ENCODE data around the gene FCER1G.

FCER1G gene

DNA sequence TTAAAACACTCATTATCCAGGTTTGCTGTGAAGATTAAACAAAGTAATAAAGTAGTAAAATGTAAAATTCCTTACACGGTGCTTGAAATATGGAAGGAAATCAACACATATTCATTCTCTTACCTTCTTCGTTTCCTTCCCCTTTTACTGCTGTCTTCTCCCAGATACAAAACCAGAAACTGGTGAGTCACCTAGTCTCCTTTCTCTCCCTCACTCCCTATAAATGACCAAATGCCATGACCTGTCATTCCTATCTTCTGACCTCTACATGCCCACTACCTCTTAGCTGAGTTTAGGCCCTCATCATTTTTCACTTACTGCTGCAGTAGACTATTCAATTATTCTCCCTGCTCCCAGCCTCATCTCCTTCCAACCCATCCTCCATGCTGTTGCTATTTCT, 27.2 kb downstream of the FCER1G start:
- TF ChIP-seq POLR2AphosphoS5 (IDR thresholded peaks at IDR 0.05; ENCODE audit: low read depth, low read length), result no peak
- TF ChIP-seq SIN3A (IDR thresholded peaks at IDR 0.05; ENCODE audit: borderline replicate concordance, insufficient read depth, low read length), result no peak
- no peak for TF ChIP-seq TAF1 (IDR thresholded peaks at IDR 0.05; ENCODE audit: borderline replicate concordance, insufficient read depth, low read length)
- no peak for TF ChIP-seq FOXP2 (optimal IDR thresholded peaks at IDR 0.05; ENCODE audit: borderline replicate concordance, extremely low read depth, extremely low read length, insufficient read depth)
- TF ChIP-seq, protein P1, sequence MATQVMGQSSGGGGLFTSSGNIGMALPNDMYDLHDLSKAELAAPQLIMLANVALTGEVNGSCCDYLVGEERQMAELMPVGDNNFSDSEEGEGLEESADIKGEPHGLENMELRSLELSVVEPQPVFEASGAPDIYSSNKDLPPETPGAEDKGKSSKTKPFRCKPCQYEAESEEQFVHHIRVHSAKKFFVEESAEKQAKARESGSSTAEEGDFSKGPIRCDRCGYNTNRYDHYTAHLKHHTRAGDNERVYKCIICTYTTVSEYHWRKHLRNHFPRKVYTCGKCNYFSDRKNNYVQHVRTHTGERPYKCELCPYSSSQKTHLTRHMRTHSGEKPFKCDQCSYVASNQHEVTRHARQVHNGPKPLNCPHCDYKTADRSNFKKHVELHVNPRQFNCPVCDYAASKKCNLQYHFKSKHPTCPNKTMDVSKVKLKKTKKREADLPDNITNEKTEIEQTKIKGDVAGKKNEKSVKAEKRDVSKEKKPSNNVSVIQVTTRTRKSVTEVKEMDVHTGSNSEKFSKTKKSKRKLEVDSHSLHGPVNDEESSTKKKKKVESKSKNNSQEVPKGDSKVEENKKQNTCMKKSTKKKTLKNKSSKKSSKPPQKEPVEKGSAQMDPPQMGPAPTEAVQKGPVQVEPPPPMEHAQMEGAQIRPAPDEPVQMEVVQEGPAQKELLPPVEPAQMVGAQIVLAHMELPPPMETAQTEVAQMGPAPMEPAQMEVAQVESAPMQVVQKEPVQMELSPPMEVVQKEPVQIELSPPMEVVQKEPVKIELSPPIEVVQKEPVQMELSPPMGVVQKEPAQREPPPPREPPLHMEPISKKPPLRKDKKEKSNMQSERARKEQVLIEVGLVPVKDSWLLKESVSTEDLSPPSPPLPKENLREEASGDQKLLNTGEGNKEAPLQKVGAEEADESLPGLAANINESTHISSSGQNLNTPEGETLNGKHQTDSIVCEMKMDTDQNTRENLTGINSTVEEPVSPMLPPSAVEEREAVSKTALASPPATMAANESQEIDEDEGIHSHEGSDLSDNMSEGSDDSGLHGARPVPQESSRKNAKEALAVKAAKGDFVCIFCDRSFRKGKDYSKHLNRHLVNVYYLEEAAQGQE (IDR thresholded peaks at IDR 0.05; ENCODE audit: insufficient read depth in 1 of 2, low read depth in 2 of 2, low read length in 2 of 2), result no peak

DNA sequence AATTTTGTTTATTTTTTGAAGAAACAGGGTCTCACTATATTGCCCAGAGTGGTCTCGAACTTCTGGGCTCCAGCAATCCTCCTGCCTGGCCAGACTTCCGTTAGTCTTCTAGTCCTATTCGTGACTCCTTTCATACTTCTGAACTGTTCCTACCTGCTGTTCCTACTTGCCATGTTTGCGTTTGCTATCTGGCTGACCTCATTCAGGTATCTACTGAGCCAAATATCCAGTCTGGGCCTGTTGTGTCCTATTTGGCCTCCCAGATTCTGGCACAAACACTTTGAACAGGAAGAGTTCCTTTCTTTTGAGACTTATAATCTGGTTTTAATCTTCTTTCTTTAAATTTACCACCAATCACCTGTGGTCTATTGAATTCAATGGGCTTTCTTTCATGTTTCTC, 29.8 kb downstream of the FCER1G start:
- TF ChIP-seq TAF1 (IDR thresholded peaks at IDR 0.05; ENCODE audit: borderline replicate concordance, insufficient read depth, low read length) (no peak), POLR2AphosphoS5 (IDR thresholded peaks at IDR 0.05; ENCODE audit: low read depth, low read length) (no peak), SIN3A (IDR thresholded peaks at IDR 0.05; ENCODE audit: borderline replicate concordance, insufficient read depth, low read length) (no peak), FOXP2 (optimal IDR thresholded peaks at IDR 0.05; ENCODE audit: borderline replicate concordance, extremely low read depth, extremely low read length, insufficient read depth) (no peak)
- TF ChIP-seq, protein P1 (IDR thresholded peaks at IDR 0.05; ENCODE audit: insufficient read depth in 1 of 2, low read depth in 2 of 2, low read length in 2 of 2), result no peak

DNA sequence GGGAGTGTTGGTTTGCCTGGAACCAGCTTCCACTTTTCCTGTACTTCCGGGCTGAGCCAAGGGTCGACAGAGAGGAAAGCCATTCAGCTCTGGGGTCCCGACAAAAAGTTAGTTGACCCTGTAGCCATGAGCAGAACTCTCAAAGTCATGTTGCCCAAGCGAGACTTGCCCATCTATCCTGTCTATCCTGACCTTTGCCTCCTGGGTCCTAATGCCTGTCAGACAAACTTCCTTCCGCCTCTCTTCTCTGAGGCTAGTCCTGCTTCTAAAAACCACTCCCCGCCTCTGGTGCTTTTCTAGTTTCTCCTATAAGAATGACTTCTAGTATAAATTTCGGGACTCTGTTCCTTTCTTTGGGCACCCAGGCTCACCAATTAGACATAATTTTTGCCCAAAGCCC, 35.7 kb downstream of the FCER1G start:
- TF ChIP-seq TAF1 (IDR thresholded peaks at IDR 0.05; ENCODE audit: borderline replicate concordance, insufficient read depth, low read length), result no peak
- TF ChIP-seq SIN3A (IDR thresholded peaks at IDR 0.05; ENCODE audit: borderline replicate concordance, insufficient read depth, low read length), result no peak
- no peak for TF ChIP-seq POLR2AphosphoS5 (IDR thresholded peaks at IDR 0.05; ENCODE audit: low read depth, low read length)
- TF ChIP-seq, protein P1 (IDR thresholded peaks at IDR 0.05; ENCODE audit: insufficient read depth in 1 of 2, low read depth in 2 of 2, low read length in 2 of 2), result no peak
- no peak for TF ChIP-seq FOXP2 (optimal IDR thresholded peaks at IDR 0.05; ENCODE audit: borderline replicate concordance, extremely low read depth, extremely low read length, insufficient read depth)

DNA sequence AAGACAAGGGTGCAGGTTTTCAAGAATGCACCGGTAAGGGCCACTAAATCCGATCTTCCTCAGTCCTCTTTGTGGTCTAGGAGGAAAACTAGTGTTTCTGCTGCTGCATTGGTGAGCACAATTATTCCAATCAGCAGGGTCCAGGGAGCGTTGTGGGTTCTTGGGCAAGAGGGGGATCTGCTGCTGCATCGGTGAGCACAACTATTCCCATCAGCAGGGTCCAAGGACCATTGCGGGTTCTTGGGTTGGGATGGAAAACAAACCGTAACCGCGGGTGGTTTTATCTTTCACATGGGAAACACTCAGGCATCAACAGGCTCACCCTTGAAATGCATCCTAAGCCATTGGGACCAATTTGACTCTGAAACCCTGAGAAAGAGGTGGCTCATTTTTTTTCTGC, 36.5 kb downstream of the FCER1G start:
- no peak for TF ChIP-seq SIN3A (IDR thresholded peaks at IDR 0.05; ENCODE audit: borderline replicate concordance, insufficient read depth, low read length)

DNA sequence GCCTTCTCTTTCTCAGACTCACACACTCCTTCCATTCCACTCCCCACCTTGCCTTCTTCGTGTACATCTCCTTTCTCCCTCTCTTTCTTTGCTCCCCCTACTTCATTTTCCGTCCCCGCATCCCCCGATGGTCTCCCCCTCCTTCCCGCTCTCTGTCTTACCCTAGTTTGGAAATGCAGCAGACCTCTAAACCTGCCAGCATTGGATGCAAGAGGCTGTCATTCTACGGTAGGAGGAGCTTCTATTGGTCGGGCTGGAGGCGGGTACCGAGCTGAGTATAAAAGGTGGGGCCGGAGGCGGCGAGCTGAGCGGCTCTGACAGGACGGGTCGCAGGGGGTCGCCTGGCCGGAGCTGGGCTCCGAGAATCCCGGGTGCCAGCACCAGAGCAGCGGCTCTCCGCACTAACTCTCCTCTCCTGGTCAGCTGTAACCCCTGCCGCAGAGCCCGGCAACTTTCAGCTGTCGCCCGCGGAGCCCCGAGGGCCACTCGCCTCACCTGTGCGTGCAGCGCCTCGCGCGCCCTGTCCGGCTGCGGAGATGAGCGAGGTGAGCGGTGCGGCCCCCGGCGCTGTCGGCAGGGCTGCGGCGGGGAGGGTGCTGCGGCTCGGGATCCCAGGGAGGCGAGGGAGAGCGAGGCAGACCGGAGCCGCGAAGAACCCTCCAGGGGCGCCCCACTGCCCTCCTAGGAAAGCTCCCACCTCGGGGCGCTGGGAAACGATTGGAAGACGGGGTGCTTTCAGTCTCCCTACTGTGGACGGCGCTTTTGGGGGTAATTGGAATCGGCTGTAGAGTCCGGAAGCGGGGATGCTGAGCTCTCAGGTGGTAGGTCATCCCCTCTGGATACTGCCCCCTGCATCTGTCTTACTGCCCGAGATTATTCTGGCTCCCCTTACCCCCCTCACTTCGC, 43.6 kb downstream of the FCER1G start, which contains the start of gene PCP4L1:
PCP4L1 (plus strand) TSS at position 307 of the 906 bp plus-strand sequence; CDS start at position 537, 230 bp downstream.
- TF ChIP-seq POLR2AphosphoS5 (IDR thresholded peaks at IDR 0.05; ENCODE audit: low read depth, low read length) (no peak), SIN3A (IDR thresholded peaks at IDR 0.05; ENCODE audit: borderline replicate concordance, insufficient read depth, low read length) (no peak), TAF1 (IDR thresholded peaks at IDR 0.05; ENCODE audit: borderline replicate concordance, insufficient read depth, low read length) (no peak), FOXP2 (optimal IDR thresholded peaks at IDR 0.05; ENCODE audit: borderline replicate concordance, extremely low read depth, extremely low read length, insufficient read depth) (no peak)
- TF ChIP-seq, protein P1 (IDR thresholded peaks at IDR 0.05; ENCODE audit: insufficient read depth in 1 of 2, low read depth in 2 of 2, low read length in 2 of 2), result no peak

Data from PFSK-1 (cell line).